HepG2 (cell line): ENCODE measurements around the gene AFF4. TPM values are rescaled to one million over a fixed set of nuclear protein-coding genes. Genes with fewer than 3 reads are reported as not detected.

Experiments used
- CREM ChIP-seq, 2 experiments: sonication (generic) in 1 of 2; formaldehyde crosslinking in 1 of 2; IDR thresholded peaks; 2 replicates each; pipeline versions ENCODE4 v1.4.0 to v1.6.1; 2016 to 2020; ENCODE audit warnings: antibody characterized with exemption in 1 of 2, mild to moderate bottlenecking in 1 of 2, missing genetic modification reagents in 1 of 2
- DR1 ChIP-seq: sonication (generic); formaldehyde crosslinking; IDR thresholded peaks from 2 replicates; pipeline ENCODE4 v1.8.0; 2021; ENCODE audit warnings: mild to moderate bottlenecking, missing genetic modification reagents, inconsistent platforms
- EHMT2 ChIP-seq: fragments of 200-600 bp; sonication (generic); IDR thresholded peaks from 2 replicates; pipeline ENCODE4 v1.7.0; 2017; ENCODE audit warnings: antibody characterized with exemption, low read depth, low read length, borderline replicate concordance
- HDAC1 ChIP-seq: sonication (generic); formaldehyde crosslinking; IDR thresholded peaks from 2 replicates; pipeline ENCODE4 v1.5.1; 2020; ENCODE audit warnings: mild to moderate bottlenecking, missing genetic modification reagents
- NR1H2 ChIP-seq: sonication (generic); formaldehyde crosslinking; IDR thresholded peaks from 2 replicates; pipeline ENCODE4 v1.8.1; 2022; ENCODE audit warnings: low read depth, missing genetic modification reagents, borderline replicate concordance
- SMAD9 ChIP-seq: sonication (generic); formaldehyde crosslinking; IDR thresholded peaks from 2 replicates; pipeline ENCODE4 v1.5.1; 2020; ENCODE audit warnings: mild to moderate bottlenecking, missing genetic modification reagents
- SMC3 ChIP-seq: IDR thresholded peaks from 2 replicates; pipeline ENCODE4 v1.6.1; 2011; ENCODE audit warnings: low read length, improper control_type of control experiment
- XRCC5 ChIP-seq: fragments of 200-400 bp; formaldehyde crosslinking; optimal IDR thresholded peaks from 2 replicates; pipeline ENCODE3; 2017; ENCODE audit warnings: mild to moderate bottlenecking, low read length
- ZNF230 ChIP-seq: sonication (generic); formaldehyde crosslinking; IDR thresholded peaks from 2 replicates; pipeline ENCODE4 v1.4.0; 2020; ENCODE audit warnings: mild to moderate bottlenecking, missing genetic modification reagents
- ZNF558 ChIP-seq: sonication (generic); formaldehyde crosslinking; IDR thresholded peaks from 2 replicates; pipeline ENCODE4 v1.9.0; 2022; ENCODE audit warnings: mild to moderate bottlenecking, missing genetic modification reagents, borderline replicate concordance
- ZNF569 ChIP-seq: sonication (generic); formaldehyde crosslinking; IDR thresholded peaks from 2 replicates; pipeline ENCODE4 v1.5.0; 2020; ENCODE audit warnings: mild to moderate bottlenecking, missing genetic modification reagents, moderate library complexity, borderline replicate concordance
- ZNF720 ChIP-seq: sonication (generic); formaldehyde crosslinking; IDR thresholded peaks from 2 replicates; pipeline ENCODE4 v1.4.0; 2020; ENCODE audit warnings: missing genetic modification reagents
- polyA plus RNA-seq, 8 experiments: library from polyadenylated mRNA; depleted of rRNA in 3 of 8; stranded (reverse) in 7 of 8; unstranded in 1 of 8; fragments of >200 nt; fragmentation: Illumina TruSeq in 4 of 8; extraction: Trizol in 4 of 8; gene quantifications; 2 replicates each; pipeline versions ENCODE4 v1.2.1 to v1.2.3, GENCODE V29; 2011 to 2016; ENCODE audit warnings: low read depth in 4 of 8, missing spikeins in 1 of 8, mixed read lengths in 1 of 8; ENCODE audit not compliant: insufficient read depth in 1 of 8
- total RNA-seq, 5 experiments: library from RNA; depleted of rRNA; stranded (reverse); fragments of >200 nt; fragmentation: Illumina TruSeq; extraction: Trizol; gene quantifications; 2 replicates each; pipeline ENCODE4 v1.2.3, GENCODE V29; 2016; ENCODE audit warnings: low read depth in 1 of 5
- TF ChIP-seq, protein P1 (sequence below): sonication (generic); formaldehyde crosslinking; IDR thresholded peaks from 2 replicates; pipeline ENCODE4 v1.4.0; 2020; ENCODE audit warnings: missing genetic modification reagents
- TF ChIP-seq, protein P2 (sequence below): IDR thresholded peaks from 2 replicates; pipeline ENCODE4 v1.6.1; 2018; ENCODE audit warnings: missing genetic modification reagents
- TF ChIP-seq, protein P3 (sequence below): sonication (generic); formaldehyde crosslinking; IDR thresholded peaks from 2 replicates; pipeline ENCODE4 v1.4.0; 2020; ENCODE audit warnings: missing genetic modification reagents

AFF4 gene
- total and polyA plus RNA-seq, 2 of the 13 experiments (the other 11 are each of a cell fraction or from before 2014, with no cell fraction given), result 22.1 to 25.5 TPM

DNA sequence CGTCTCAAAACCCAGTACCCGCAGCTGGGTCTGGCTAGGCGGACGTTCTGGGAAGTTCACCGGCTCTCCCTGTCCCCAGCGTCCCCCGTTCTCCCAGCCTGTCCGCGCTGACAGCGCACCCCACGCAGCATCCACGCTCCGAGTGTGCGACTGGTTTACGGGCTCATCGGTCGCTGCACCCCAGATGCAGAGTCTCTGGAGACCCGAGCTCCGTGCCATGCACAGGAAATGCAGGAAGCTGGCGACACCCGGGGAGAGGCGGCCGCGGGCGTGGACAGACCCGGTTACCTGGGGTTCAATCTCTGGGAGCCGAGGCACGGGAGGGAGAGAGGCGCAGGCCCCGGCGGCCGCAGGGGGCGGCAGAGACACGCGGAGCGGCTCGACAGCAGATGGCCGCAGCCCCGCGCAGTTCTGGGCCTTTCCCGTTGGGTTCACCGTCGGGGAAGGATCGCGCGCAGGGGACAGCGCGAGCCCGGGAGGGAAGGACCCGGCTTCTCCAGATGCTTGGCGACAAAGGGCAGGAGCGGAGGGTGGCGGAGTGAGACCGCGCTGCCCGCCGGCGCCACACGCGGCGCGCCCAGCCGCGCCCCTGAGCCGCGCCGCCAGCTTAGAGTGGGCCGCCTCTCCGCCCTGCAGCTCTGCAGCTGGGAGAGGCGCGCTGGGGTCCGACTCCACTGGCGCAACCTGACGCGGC, 133.5 kb downstream of the AFF4 start (continued):
- TF ChIP-seq, protein P1, sequence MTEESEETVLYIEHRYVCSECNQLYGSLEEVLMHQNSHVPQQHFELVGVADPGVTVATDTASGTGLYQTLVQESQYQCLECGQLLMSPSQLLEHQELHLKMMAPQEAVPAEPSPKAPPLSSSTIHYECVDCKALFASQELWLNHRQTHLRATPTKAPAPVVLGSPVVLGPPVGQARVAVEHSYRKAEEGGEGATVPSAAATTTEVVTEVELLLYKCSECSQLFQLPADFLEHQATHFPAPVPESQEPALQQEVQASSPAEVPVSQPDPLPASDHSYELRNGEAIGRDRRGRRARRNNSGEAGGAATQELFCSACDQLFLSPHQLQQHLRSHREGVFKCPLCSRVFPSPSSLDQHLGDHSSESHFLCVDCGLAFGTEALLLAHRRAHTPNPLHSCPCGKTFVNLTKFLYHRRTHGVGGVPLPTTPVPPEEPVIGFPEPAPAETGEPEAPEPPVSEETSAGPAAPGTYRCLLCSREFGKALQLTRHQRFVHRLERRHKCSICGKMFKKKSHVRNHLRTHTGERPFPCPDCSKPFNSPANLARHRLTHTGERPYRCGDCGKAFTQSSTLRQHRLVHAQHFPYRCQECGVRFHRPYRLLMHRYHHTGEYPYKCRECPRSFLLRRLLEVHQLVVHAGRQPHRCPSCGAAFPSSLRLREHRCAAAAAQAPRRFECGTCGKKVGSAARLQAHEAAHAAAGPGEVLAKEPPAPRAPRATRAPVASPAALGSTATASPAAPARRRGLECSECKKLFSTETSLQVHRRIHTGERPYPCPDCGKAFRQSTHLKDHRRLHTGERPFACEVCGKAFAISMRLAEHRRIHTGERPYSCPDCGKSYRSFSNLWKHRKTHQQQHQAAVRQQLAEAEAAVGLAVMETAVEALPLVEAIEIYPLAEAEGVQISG (CRISPR knock-in tag), result no peak
- TF ChIP-seq CREM (IDR thresholded peaks at IDR 0.05), result no peak
- no peak for TF ChIP-seq CREM (CRISPR knock-in tag; IDR thresholded peaks at IDR 0.05)
- TF ChIP-seq, protein P2, sequence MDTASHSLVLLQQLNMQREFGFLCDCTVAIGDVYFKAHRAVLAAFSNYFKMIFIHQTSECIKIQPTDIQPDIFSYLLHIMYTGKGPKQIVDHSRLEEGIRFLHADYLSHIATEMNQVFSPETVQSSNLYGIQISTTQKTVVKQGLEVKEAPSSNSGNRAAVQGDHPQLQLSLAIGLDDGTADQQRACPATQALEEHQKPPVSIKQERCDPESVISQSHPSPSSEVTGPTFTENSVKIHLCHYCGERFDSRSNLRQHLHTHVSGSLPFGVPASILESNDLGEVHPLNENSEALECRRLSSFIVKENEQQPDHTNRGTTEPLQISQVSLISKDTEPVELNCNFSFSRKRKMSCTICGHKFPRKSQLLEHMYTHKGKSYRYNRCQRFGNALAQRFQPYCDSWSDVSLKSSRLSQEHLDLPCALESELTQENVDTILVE (CRISPR knock-in tag), result no peak
- TF ChIP-seq DR1, result peak; percentile 39; the same call in 1 of the 2 replicates
- TF ChIP-seq NR1H2 (CRISPR knock-in tag), result no peak
- no peak; the same call in 1 of the 2 replicates for TF ChIP-seq ZNF558
- no peak for TF ChIP-seq EHMT2
- TF ChIP-seq, protein P3, sequence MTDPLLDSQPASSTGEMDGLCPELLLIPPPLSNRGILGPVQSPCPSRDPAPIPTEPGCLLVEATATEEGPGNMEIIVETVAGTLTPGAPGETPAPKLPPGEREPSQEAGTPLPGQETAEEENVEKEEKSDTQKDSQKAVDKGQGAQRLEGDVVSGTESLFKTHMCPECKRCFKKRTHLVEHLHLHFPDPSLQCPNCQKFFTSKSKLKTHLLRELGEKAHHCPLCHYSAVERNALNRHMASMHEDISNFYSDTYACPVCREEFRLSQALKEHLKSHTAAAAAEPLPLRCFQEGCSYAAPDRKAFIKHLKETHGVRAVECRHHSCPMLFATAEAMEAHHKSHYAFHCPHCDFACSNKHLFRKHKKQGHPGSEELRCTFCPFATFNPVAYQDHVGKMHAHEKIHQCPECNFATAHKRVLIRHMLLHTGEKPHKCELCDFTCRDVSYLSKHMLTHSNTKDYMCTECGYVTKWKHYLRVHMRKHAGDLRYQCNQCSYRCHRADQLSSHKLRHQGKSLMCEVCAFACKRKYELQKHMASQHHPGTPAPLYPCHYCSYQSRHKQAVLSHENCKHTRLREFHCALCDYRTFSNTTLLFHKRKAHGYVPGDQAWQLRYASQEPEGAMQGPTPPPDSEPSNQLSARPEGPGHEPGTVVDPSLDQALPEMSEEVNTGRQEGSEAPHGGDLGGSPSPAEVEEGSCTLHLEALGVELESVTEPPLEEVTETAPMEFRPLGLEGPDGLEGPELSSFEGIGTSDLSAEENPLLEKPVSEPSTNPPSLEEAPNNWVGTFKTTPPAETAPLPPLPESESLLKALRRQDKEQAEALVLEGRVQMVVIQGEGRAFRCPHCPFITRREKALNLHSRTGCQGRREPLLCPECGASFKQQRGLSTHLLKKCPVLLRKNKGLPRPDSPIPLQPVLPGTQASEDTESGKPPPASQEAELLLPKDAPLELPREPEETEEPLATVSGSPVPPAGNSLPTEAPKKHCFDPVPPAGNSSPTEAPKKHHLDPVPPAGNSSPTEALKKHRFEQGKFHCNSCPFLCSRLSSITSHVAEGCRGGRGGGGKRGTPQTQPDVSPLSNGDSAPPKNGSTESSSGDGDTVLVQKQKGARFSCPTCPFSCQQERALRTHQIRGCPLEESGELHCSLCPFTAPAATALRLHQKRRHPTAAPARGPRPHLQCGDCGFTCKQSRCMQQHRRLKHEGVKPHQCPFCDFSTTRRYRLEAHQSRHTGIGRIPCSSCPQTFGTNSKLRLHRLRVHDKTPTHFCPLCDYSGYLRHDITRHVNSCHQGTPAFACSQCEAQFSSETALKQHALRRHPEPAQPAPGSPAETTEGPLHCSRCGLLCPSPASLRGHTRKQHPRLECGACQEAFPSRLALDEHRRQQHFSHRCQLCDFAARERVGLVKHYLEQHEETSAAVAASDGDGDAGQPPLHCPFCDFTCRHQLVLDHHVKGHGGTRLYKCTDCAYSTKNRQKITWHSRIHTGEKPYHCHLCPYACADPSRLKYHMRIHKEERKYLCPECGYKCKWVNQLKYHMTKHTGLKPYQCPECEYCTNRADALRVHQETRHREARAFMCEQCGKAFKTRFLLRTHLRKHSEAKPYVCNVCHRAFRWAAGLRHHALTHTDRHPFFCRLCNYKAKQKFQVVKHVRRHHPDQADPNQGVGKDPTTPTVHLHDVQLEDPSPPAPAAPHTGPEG, result no peak
- no peak for TF ChIP-seq ZNF720 (CRISPR knock-in tag)
- TF ChIP-seq XRCC5, result peak; percentile 77
- TF ChIP-seq ZNF230 (CRISPR knock-in tag), result no peak
- TF ChIP-seq SMC3, result peak; percentile 27; the same call in 1 of the 2 replicates
- TF ChIP-seq SMAD9 (CRISPR knock-in tag), result no peak
- no peak for TF ChIP-seq ZNF569 (CRISPR knock-in tag)
- TF ChIP-seq HDAC1 (CRISPR knock-in tag), result peak; percentile 62; the same call in 1 of the 2 replicates
- TF ChIP-seq, all 625 proteins: peak for 205
